ENCODE measurements around the gene TMEM80. TPM values are rescaled to one million over a fixed set of nuclear protein-coding genes. Genes with fewer than 3 reads are reported as not detected.
A peak's percentile ranks its signal among the peaks of the same experiment; 100 is the strongest.
"Not testable (repeated sequence)": the region's sequence is repeated elsewhere in the genome, so short reads cannot be mapped to it uniquely, and the experiment has no call there.

Gene TMEM80
- total RNA-seq, 1 donor from 2014 or later, result 10.1 TPM

GRCh38 chr11:721247-721740 lies 25.7 kb downstream of the TMEM80 start:
- DNase-seq, result no peak

- no peak for DNase-seq
Observed at GRCh38 chr11:721741-722345, 26.2 kb downstream of the TMEM80 start.

- no peak for DNase-seq
Observed at GRCh38 chr11:722346-722811, 26.8 kb downstream of the TMEM80 start.

- DNase-seq, result peak; percentile 53
Observed at GRCh38 chr11:723120-723883, 27.7 kb downstream of the TMEM80 start.

- no peak for DNase-seq
Observed at GRCh38 chr11:724049-724777, 28.6 kb downstream of the TMEM80 start.

- no peak for DNase-seq
Observed at GRCh38 chr11:724778-725386, 29.3 kb downstream of the TMEM80 start.

GRCh38 chr11:725624-726202 lies 30.1 kb downstream of the TMEM80 start:
- peak; percentile 42 for DNase-seq

GRCh38 chr11:726278-727220 lies 30.9 kb downstream of the TMEM80 start:
- peak; percentile 53 for DNase-seq

GRCh38 chr11:727281-727701 lies 31.7 kb downstream of the TMEM80 start:
- no peak for DNase-seq

- DNase-seq, result peak; percentile 83
Observed at GRCh38 chr11:727859-728748, 32.5 kb downstream of the TMEM80 start.

- no peak for DNase-seq
Observed at GRCh38 chr11:728901-729491, 33.4 kb downstream of the TMEM80 start.

GRCh38 chr11:729492-730074 lies 34.0 kb downstream of the TMEM80 start:
- no peak for DNase-seq

- DNase-seq, result no peak
Observed at GRCh38 chr11:733072-733471, 37.5 kb downstream of the TMEM80 start.

- not testable (repeated sequence) for DNase-seq
Observed at GRCh38 chr11:734541-734940, 38.9 kb downstream of the TMEM80 start.

- DNase-seq, result no peak
Observed at GRCh38 chr11:737366-737765, 41.8 kb downstream of the TMEM80 start.

GRCh38 chr11:737899-738298 lies 42.3 kb downstream of the TMEM80 start:
- DNase-seq, result not testable (repeated sequence)

GRCh38 chr11:742156-742546 lies 46.5 kb downstream of the TMEM80 start:
- no peak for DNase-seq

GRCh38 chr11:742571-743201 lies 47.1 kb downstream of the TMEM80 start:
- DNase-seq, result no peak

GRCh38 chr11:745428-745827 lies 49.8 kb downstream of the TMEM80 start:
- DNase-seq, result no peak

Measured in tongue (tissue), 2 donors.